GM20431 (cell line): ENCODE measurements around the gene NR2F1-AS1.

ENCODE experiments used
- in situ Hi-C: fragments of 300-500 bp; cut with MseI, MboI; formaldehyde crosslinking; loops from one replicate; pipeline ENCODE4 v1.15.0; 2020; ENCODE audit warnings: low sequenced_read_pairs; ENCODE audit not compliant: unreplicated experiment

Gene NR2F1-AS1

DNA sequence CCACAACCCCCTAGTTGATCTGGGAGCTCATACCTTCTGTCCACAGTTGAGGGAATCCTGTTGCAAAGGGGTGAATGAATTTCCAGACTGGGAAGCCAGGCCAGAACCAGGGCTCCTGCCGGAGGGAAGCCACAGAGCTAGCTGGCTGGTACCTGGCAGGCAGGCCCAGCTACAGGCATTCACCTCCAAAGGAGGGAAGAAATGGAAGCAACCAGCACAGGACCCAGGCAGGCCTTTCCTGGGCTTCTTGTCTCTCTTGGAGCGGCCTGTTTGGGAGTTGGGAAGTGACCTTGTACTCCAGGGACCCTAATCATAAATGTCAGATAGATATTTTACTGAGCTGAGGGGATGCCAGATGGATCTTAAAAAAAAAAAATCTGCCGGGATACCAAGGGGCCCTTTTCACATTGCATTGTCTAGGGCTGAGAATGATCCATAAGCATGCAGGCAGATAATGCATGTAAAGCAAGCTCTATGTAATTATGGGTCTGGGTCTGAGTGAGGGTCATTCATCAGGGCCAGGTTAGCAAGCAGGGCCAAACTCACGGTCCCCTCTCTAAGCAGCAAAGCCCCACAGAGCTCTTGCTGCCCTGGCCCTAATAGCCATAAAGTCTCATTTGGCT is 10.4 kb upstream of the NR2F1-AS1 start:
- in situ Hi-C loops: no loop called here

DNA sequence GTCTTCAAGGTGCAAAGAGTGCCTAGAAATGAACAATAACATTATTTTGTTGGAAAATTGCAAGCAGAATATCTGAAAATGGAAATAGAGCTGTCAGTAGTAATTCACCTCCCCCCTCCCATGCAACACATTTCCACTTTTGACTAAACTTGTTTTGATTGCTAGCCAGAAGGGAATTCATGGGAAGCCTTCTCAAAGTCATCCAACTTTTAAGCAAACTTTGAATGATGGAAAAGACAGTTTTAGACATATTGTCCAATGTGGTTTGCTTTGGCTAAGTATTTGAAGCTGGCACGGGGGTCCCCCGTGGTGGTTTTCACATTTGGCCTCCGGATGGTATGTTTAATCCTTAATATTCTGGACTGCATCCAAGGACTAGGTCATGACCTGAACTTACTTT is 9.5 kb upstream of the NR2F1-AS1 start:
- in situ Hi-C loops: no loop called here

DNA sequence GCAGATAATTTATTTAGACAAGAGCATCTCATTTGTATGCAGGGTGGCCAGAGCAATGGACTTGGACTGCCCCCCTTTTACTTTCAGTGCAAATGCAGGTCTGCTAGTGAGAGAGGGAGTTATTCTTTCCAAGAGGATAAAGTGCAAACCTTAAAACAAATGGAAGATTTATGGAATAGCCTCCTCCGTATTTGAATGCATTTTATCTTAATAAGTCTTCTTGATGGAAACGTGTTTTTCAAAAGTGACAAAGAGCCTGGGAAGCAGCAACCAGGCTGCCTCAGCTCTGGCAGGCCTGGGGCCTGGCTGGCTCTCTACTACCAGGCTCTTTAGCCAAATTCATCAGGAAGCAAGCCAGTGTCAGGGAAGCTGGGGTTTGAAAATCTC is 8.8 kb upstream of the NR2F1-AS1 start:
- in situ Hi-C loops: no loop called here

DNA sequence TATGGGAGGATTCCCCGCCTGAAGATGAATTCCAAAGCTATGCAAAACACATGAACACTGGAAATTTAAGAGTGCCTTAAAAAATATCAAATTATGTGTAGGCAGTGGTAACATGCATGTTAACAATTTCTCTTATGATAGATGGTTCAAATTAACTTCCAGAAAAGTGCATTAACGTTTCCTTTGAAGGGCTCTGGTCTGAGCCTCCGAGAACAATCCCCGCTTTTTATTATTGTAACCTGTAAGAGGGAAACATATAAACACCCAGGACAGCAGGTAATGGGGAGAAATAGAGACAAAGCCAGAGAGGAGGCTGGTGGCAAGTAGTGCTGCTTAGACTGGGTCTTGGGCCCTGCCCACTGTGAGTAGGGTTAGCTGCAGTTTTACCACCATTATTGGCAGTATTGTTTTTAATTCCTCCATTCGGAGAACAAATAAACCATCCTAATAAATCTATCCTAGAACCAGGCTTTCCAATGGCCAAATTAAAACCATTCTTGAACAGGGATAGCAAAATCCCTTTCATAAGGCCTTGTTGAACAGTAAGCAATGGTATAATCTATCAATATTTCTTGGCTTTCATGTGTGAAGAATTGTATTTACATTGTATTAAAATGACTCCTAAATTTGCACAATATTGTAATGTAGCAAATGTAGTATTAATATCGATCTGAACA is 8.3 kb upstream of the NR2F1-AS1 start:
- in situ Hi-C loops: no loop called here

DNA sequence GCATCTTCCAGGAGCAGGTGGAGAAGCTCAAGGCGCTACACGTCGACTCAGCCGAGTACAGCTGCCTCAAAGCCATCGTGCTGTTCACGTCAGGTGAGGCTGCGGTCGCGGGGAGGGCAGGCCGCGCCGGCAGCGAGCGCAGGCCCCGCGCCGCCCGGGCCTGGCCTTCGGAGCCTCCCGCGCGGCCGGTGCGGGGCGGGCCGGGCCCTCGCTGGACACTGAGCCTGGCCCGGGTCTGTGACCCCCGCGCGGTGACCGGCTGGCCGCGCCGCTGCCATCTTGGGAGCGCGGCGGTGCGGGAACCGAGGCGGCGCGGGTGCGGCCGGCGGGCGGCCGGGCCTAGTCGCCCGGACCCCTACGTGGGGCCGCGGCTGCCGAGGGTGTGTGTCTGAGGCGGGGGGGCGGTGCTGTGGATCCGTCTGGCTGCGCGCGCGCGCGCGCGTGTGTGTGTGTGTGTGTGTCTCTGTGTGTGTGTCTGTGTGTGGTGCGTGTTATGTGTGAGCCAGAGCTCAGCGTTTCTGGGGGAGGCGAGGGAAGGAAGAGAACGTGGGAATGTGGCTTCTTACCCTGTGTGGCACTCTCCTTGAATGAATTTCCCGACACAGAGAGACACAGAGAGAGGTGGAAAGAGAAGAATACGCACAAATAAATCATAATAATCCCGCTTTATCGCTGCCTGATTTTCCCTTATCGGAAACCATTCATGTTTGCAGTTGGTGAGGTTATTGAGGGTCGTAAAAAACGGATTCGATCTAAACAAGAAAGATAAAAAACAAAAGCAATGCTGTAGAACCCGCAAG is 7.5 kb upstream of the NR2F1-AS1 start:
- in situ Hi-C loops: no loop called here

DNA sequence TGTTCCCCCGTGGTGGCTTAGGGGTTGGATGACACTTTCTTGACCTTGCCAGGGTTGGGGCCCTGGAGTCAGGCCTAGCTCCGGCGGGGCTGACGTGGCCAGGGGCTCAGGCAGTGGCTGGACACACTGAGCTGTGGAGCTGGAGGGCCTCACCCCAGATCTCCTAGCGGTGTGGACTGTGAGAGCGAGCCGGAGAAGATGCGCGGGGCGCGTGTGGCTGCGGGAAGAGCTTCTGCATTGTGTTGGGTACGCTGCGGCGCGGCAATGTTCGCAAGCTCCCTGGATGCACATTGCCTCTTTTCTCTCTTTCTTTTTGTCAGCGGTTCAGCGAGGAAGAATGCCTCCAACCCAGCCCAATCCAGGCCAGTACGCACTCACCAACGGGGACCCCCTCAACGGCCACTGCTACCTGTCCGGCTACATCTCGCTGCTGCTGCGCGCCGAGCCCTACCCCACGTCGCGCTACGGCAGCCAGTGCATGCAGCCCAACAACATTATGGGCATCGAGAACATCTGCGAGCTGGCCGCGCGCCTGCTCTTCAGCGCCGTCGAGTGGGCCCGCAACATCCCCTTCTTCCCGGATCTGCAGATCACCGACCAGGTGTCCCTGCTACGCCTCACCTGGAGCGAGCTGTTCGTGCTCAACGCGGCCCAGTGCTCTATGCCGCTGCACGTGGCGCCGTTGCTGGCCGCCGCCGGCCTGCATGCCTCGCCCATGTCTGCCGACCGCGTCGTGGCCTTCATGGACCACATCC is 6.8 kb upstream of the NR2F1-AS1 start:
- in situ Hi-C loops: no loop called here

DNA sequence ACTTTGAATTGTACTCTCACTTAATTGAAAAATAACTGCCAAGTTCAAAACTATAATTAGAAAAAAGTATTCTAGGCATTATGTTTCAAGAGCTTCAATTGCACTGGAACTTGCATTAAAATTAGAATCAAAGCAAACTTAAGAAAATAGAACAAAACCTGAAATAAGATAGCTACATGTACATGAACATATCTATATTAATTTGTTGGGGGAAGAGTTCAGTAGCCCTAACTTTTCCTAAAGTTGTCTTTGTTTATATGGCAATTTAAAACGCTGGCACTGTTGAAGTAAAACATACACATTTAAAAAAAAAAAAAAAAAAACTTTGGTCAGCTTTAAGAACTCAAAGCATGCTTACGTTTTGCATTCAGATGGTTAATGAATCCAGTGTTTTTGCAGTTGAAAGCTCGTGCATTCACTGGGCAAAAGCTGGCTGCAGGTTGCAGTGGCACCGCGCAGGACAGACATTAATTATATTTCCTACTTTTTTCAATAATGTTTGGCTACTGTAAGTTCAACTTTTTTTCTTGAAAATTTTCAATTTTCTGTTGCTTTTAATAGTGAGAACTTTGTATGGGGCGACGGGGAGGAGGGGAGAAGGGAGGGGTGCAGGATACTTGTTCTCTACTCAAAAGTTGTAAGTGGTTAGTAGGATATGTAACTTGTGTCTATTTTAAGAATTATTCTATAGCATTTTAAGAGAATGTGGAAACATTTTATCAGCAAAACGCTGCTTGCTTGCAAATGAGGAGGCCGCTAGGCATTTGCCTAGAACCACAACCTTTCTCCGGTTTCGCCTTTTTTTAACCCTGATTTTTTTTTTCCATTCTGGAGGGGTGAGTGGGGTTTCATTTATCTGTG is 5.9 kb upstream of the NR2F1-AS1 start:
- in situ Hi-C loops: no loop called here

DNA sequence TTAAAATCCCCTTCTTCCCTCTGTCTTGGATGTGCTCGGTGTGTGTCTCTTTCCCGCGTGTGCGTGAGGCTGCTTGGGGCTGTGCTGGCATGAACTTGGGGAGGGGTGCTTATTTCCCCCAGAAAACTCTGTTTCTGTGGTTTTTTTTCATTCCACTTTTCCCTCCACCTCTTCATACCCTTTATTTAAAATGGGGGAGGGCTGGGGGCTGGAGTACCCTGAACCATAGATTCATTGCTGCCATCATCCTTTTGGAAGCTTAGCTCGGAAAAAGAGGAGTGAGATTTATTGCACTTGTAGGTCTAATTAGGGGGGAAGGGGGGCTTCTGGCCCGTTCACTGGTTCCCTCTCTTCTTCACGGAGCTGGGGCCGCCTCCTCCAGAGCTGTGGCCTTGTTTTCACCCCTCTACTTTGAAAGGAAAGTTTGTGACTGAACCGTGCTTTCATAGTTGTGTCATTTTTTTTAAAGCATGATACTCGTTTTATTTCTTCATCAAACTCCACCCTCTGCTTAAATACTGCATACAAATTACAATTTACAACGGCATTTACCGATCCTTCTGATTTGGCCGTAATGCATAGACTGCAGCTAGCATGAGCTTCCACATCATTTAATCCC is 4.9 kb upstream of the NR2F1-AS1 start:
- in situ Hi-C loops: no loop called here

DNA sequence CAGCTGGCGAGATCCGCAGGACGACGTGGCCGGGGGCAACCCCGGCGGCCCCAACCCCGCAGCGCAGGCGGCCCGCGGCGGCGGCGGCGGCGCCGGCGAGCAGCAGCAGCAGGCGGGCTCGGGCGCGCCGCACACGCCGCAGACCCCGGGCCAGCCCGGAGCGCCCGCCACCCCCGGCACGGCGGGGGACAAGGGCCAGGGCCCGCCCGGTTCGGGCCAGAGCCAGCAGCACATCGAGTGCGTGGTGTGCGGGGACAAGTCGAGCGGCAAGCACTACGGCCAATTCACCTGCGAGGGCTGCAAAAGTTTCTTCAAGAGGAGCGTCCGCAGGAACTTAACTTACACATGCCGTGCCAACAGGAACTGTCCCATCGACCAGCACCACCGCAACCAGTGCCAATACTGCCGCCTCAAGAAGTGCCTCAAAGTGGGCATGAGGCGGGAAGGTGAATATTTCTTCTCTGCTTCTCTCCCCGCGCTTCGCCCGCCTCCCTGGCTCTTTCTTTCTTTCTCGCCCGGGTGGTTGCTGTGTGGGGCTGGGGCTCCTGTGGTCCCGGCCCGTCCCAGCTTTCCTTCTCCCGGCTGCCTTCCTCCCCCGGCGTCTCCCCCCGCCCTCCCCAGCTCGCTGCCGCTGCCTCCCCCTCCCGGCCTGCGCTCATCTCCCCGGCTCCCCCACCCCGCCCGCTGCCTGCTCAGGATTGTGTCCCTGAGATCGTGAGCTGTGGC is 4.2 kb upstream of the NR2F1-AS1 start:
- in situ Hi-C loops: no loop called here

DNA sequence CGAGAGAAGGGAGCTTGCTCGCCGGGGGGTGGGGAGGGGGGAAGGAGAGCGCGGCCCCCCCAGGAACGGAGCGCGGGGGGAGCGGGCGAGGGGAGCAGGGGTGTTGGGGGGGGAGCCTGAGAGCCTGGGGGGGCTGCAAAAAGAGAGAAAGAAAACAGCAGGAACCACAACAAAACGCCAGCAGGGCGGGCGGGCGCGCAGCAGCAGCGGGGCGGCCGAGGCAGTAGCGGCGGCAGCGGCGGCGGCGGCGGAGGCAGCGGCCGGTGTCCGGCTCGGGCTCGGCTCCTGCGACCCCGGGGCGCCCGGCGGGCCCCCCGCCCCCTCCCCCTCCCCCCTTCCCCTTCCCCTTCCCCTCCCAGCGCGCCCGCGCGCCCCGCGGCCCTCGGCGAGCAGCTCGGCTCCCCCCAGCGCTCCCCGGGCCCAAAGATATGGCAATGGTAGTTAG is 3.6 kb upstream of the NR2F1-AS1 start:
- in situ Hi-C loops: no loop called here

DNA sequence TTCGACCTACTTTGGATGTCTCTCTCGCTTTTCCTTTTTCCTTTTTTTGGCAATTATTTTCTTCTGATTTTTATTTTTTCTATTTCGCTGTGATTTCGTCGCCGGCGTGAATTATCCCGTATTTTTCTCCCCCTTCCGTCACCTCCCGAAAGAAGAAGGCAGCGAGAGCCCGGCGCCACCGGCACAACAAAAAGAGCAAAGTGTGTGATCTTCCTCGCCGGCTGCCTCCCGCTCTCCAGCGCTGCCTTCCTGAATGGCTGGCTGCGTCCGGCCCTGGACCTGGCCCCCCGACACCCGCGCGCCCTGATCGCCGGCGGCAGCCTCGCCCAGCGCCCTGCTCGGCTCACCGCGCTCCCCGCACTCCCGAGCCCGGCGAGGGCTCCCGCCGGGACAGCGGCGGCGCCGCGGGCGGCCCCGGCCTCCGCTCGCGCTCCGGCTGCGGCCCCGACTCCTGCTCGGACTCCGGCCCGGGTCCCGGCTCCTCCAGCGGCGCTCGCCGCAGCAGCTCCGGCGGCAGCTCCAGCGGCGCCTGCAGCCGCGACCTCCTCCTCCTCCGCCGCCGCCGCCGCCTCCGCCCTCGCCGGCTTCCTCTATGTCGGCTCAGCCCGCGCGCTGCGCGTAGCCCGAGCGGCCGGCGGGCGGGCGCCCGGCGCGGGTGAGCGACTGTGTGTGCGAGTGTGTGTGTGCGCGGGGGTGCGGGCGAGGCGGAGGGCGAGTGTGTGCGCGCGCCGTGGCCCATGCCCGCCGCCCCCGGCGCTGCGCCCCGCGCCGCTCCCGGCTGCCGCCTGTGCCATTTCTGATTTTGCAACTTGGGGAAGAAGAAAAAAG is 3.0 kb upstream of the NR2F1-AS1 start:
- in situ Hi-C loops: no loop called here

DNA sequence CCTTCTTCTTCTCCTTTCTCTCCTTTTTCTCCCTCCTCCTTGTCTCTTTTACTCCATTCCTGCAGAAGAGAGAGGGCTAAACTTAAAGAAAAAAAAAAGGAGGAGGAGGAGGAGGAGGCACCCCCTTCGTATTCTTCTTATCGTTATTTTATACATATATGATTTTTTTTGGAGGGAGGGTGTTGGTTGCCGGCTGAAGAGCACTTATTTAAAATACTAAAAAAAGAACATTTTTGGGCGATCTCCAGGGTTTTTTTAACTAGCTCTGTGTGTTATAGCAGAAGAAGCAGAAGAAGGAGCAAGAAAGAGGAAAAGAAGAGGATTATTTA is 2.4 kb upstream of the NR2F1-AS1 start:
- in situ Hi-C loops: no loop called here

DNA sequence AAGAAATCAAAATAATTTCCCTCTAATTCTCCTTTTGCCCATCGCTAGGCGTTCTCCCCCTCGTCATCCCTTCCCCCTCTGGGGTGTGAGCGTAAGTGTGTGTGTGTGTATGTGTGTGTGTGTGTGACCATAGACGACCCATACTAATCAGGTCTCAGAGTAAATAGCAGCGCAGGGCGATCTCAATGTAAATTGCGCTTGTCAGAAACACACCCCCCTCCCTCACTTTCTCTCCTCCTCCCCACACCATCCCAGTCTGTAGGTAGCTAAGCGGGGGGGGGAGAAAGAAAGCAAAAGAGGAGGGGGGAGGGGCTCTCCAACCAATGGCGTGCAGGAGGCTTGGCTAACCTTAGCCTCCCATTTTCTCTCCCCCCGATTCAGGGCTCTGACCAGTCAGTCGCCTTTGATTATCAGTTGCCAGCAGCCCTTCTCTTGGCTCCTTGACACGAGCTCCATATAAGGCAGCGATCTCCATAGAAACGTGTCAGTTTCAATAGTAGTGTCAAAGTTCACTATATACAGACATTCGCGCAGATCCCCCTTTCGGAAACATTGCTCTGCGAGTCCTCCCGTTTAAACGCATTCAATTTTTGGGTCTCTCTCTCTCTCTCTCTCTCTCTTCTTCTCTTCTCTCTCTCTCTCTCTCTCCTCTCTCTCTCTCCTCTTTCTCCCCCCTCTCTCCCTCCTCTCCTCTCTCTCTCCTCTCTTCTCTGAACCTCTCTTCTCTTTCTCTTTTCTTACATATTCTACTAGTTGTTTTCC is 1.8 kb upstream of the NR2F1-AS1 start, which contains the start of gene NR2F1:
NR2F1 (plus strand) TSS at position 546 of the 762 bp plus-strand sequence. CDS start 1,802 bp downstream, outside the sequence.
- in situ Hi-C loops: no loop called here

DNA sequence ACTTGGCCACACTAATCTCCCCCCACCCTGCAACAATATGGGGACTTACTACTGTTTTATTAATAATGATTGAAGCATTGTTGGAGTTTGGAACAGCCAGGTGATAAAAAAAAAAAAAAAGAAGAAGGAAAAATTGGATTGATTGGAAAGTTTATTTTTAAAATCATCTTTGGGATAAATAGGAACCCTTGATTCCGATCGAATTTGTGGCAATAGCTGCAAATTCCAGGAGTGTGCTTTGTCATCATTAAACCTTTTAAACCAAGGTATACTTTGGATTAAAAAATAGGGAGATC is 1.1 kb upstream of the NR2F1-AS1 start:
- in situ Hi-C loops: no loop called here

DNA sequence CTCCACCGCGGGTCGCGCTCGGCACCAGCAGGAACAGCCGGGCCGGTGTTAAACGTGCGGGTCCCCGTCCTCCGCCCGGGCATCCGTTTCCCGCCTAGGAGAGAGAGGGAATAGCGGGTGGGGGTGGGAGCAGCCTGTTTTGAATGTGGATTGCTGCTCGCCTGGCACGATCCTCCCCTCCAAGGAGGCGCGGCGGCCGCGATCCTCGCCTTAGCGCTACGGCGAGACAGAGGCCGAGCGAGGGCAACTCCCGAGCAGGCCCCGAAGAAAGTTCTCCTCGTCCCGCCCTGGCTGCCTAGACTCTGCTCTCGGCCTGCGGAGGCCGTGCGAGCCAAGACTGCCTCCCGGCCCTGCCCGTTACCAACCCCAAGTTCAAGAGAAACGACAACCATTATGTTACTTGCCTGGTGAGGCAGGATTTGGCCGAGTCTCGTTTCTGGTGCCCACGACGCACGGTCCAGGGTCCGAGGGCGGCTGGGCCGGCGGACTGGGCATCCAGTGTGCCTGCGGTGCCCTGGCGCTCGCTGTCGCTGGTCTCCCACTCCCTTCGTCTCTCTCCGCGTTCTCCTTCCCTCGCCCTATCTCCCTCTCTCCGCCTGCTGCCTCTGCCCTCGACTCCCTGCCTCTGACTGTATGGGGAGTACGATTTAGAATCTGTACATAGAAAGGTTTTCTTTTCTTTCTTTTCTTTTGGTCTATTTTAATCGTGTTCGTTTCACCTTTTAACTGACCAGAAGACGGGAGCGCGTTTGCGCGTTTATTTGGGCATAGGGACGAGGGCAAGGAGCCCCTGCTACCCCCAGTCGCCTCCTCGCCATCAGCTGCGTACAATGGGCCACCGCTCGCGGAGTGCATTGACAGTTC is 724 bp downstream of the NR2F1-AS1 start:
- in situ Hi-C loops: no loop called here

DNA sequence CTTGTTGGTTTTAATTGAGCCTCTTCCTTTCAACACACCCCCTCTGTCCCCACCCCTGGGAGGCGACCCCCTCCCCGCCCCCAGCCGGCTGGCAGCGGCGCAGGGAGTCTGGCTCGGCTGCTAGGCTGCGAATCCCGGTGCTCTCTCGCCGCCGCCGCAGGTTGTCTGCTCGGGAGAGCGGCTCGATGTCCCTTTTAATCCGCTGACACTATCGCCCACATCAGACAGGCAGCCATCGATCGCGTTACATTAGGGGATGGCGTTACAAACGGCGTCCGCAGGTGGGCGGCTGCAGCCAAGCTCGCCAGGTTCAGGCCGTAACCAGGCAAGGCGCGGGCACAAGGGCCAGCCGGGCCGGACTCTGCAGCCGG is 1.3 kb downstream of the NR2F1-AS1 start:
- in situ Hi-C loops: no loop called here
